SW480 (cell line): Measurements from ENCODE around the gene PTX4.

Source experiments
- DNase-seq: peaks from one replicate; pipeline ENCODE4 v3.0.0-alpha.2; 2016; ENCODE audit warnings: low spot score

The PTX4 gene

GRCh38 chr16:1499756-1500464 lies 11.2 kb upstream of the PTX4 start:
- DNase-seq, result no peak

DNA sequence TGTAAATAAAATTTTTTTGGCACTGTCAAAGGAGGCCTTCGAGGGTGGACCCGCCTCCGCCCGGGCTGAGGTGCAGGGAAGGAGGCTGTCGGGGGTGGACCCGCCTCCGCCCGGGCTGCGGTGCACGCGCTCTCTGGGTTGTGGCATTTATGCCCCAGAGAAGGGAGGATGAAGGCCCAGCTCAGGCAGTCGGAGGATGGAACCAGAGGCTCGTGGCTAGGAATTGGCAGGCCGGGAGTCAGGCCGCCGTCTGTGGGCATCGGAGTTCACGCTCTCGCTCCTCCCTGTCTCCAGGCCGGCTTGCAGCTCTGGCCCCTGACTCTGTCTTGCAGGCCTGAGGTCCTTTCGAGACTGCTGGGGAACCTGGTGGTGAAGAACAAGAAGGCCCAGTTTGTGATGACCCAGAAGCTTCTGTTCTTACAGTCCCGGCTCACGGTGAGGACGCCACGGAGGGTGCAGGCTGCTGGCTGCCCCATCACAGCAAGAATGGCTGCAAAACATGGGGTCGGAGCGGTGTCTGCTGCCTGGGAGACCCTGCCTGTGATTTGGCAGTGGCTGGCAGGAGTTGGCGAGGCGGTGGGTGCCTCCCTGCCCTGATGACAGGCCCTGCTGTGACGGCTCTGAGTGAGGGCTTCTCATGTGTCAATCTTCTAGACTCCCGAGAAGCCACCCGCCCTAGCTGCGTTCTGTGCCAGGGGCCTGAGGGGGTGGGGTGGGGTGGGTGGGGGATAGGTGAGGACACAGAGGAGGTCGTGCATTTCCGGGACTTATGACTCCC lies 10.3 kb upstream of the PTX4 start:
- no peak for DNase-seq

- DNase-seq, result no peak
Observed at GRCh38 chr16:1497014-1497598, 8.4 kb upstream of the PTX4 start.

DNA sequence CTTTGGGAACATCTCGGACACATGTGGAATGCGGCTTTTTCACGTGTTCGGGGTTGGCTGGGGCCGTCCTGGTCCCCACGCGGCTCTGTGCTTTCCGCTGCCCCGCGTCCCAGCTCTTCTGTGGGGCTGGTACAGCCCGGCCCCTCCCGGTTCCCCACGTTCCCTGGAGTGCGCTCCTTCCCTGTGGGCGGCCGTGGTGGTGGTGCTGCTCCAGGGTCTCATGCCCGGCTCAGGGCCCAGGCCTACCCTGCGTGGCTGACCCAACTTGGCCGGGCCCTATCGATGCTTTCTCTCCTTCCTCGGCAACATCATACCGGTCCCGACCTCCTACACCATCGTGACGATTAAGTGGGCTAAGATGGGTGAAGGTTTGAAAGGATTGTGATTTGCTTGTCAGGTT lies 7.7 kb upstream of the PTX4 start:
- no peak for DNase-seq

DNA sequence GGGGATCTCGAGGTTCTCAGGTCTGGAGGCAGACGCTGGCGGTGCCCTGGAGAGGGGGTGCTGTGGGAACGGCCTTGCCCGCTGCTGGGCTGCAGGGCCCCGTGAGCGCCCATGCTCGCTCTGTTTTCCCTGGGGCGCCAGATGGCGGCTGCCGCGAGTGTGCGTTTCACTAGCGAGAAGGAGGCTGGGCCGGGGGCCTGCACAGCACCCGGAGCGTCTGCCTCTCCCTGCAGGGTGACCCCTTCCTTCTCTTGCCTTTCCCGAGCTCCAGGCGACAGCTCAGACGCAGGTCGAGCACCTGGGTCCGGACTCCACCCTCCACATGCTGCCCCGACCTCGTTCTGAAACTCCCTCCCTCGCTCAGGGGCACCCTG lies 7.1 kb upstream of the PTX4 start:
- DNase-seq, result no peak

DNA sequence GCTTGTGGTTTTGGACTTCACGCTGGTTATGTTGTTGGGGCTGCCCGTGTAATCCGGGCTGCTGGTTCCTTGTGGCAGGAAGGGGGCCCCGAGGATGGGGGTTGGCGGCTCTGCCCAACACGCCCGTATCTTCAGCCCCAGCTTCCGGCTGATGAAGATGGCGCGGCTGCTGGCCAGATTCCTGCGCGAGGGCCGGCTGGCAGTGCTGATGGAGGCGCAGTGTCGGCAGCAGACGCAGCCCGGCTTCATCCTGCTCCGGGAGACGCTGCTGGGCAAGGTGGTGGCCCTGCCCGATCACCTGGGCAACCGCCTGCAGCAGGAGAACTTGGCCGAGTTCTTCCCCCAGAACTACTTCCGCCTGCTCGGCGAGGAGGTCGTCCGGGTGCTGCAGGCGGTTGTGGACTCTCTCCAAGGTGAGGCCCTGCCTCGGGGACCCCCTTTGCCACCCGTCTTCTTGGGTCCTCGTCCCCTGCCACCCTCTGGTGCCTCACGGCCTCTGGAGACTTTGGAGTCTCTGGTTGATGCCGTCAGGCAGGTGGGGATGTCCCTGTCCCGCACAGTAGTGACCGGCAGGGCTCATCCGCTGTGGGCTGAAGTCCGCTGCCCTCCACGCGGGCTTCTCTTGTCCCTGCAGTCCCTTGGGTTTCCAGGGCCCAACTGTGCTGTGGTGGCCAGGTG lies 6.6 kb upstream of the PTX4 start:
- DNase-seq, result no peak

- DNase-seq, result no peak
Observed at GRCh38 chr16:1494711-1495110, 6.0 kb upstream of the PTX4 start.

DNA sequence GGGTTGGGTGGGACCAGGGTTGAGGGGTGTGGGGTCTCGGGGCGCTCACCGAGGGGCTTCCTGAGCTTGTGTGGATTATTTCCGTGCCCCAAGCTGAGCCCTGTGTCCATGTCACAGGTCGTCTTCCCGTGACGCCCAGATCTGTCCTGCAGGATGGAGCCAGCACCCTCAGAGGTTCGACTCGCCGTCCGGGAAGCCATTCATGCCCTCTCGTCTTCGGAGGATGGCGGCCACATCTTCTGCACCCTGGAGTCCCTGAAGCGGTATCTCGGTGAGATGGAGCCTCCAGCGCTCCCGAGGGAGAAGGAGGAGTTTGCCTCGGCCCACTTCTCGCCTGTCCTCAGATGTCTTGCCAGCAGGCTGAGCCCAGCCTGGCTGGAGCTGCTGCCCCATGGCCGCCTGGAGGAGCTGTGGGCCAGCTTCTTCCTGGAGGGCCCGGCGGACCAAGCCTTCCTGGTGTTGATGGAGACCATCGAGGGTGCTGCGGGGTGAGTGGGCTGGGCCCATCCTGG lies 5.4 kb upstream of the PTX4 start:
- no peak for DNase-seq

DNA sequence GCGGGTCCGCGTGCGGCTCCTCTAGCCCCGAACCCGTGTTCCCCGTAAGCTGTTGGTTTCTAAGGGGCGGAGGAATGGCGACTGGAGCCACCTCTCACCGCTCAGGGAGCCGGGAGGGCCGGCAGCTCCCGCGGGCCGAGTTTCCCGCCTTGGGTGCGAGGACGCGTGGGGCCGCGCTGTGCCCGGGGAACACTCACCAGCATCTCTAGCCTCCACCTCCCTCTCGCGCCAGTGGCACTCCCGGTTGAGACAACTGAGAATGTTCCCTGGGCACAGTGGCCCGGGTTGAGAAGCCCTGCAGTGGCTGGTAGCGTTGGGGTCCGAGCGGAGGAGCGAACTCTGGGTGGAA lies 5.0 kb upstream of the PTX4 start:
- no peak for DNase-seq

DNA sequence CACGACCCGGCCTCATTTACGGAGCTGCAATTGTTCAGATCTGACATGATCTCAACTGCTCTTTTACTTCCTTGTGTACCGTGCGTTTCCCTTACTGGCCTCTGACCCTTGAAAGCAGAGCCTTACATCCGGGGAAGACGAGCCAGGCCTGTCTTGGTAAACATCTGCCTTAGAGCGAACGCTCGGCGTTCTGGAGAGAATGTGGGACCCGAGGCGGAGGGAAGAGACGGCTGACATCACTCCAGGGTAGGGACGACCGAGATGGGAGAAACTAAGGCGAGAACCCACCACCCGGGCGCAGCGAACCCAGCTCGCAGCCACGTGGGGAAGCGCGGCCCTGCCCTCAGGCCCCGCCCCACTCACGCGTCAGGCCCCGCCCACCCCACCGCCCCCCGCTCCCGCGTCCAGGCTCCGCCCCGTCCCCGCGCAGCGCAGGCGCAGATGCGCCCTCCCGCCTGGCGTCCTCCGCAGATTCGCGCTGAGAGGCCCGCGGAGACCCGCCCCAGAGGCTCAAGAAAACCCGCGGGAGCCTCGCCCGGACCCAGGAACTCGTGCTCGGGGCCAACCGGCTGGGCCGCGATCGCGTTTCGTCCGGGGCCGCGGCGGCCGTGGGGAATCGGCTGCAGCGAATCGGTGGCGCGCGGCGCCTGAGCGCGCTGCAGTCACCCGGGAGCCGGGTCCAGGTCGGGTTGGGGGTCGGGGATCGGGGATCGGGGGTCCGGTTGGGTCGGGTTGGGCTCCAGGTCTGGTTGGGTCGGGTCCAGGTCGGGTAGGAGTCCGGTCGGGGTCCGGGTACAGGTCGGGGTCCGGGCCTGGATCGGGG lies 4.4 kb upstream of the PTX4 start, which contains the start of gene TELO2:
TELO2 (plus strand) TSS at position 438 of the 823 bp plus-strand sequence. CDS start 922 bp downstream, outside the sequence.
- DNase-seq, result peak; percentile 51

DNA sequence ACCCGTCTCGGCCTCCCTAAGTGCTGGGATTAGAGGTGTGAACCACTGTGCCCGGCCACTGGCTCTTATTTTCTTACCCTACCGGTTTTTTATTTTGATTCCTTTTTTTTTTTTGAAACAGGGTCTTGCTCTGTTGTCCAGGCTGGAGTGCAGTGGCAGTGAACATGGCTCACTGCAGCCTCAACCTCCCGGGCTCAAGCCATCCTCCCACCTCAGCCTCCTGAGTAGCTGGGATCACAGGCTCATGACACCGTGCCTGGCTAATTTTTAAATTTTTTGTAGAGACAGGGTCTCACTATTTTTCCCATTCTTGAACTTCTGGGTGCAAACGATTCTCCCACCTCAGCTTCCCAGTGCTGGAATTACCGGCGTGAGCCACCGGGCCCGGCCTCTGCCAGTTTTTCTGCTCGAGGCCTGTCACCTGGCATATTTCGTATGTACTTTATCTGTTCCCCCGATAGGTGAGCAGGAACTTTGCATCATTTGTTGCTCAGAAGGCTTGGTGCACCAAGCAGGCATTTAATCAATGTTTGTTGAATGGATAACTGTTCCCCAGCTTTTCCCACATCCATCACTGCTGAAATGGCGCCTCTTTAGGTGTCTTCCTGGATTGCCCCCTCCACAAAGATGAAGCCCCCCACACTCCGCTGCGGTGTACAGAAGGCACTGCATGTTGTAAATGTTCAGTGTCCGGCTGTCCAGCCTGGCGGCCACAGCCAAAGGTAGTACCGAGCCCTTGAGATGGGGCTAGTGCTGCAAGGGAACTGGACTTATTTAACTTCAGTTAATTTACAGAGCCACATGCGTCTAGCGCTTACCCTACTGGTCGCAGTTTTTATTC lies 3.6 kb upstream of the PTX4 start:
- no peak for DNase-seq

GRCh38 chr16:1491327-1491726 lies 2.6 kb upstream of the PTX4 start:
- no peak for DNase-seq

GRCh38 chr16:1489077-1489476 lies 333 bp upstream of the PTX4 start:
- no peak for DNase-seq

DNA sequence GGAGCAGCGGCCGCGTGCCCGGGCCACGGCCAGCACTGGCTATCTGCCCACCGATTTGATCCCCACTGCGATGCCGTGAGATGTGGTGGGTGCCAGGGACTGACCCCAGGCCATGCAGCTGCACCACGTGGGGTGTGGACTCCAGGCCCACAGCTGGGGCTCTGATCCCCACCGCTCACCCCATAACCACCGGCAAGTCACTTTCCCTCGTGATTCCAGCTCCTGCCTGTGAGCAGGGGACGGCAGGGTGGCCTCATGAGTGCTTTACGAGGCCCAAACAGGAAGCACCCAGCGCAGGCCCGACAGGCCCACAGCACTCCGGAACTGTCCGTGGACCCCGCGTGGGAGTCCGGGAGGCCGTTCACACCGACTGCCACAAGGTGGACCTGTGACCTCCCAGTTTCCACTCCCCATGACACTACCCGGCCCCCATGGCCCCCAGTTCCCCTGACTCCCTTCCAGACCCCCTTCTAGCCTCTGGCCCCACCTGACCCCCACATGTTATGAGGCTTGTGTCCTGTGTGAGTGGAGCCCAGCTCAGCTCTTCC lies 616 bp downstream of the PTX4 start:
- DNase-seq, result no peak

DNA sequence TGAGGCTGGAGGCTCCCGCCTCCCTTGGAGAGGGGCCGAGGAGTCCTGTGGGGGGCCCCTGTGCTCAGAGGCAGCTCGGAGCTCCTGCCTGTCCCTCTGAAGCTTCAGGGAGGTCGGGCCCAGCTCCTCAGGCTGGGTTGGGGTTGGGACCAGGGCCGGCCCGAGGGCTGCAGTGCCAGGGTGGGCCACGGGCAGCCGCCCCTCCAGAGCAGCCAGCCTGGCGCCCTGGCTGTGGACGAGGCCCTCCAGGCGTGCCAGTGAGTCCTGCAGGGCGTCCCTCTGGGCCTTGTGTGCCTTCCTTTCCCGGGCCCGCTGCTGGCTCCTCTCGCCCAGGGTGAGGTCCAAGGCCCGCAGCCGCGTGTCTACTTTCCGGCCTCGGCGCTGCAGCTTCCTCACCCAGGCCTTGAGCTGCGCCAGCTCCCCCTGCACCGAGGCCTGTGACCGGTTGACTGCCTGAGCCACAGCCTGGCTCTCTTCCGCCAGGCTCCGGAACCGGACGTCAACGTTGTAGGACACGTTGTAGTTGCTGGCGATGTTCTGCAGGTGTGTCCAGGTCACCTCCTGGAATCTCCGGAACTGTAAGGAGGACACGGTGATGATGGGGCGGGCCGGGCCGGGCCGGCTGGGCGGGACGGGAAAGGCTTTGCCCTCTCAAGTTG lies 1.2 kb downstream of the PTX4 start:
- no peak for DNase-seq

GRCh38 chr16:1486551-1487390 lies 2.0 kb downstream of the PTX4 start:
- DNase-seq, result no peak

GRCh38 chr16:1485847-1486496 lies 2.8 kb downstream of the PTX4 start:
- no peak for DNase-seq
